ENCODE measurements around the gene ITPR2. TPM values are rescaled to one million over a fixed set of nuclear protein-coding genes. Genes with fewer than 3 reads are reported as not detected.

ITPR2 gene
- total and polyA plus RNA-seq, 2 of the 8 experiments (the other 6 are each of a cell fraction or from before 2014, with no cell fraction given): 4.1 to 48.3 TPM

- TF ChIP-seq SRF (IDR thresholded peaks at IDR 0.05; ENCODE audit: low read depth, low read length) (no peak), TCF12 (IDR thresholded peaks at IDR 0.05; ENCODE audit: low read depth, low read length) (peak; percentile 97), TAF7 (optimal IDR thresholded peaks at IDR 0.05; ENCODE audit: borderline replicate concordance, low read depth, low read length) (no peak), KDM1A (IDR thresholded peaks at IDR 0.05; ENCODE audit: borderline replicate concordance, low read length) (no peak), GTF2F1 (IDR thresholded peaks at IDR 0.05; ENCODE audit: borderline replicate concordance, low read depth, low read length) (no peak), MAFK (IDR thresholded peaks at IDR 0.05; ENCODE audit: low read depth, low read length) (0 out of 2 replicates have a peak, but pooled peaks have one; percentile 18), CHD7 (IDR thresholded peaks at IDR 0.05; ENCODE audit: insufficient replicate concordance, low read length) (no peak), ATF3 (IDR thresholded peaks at IDR 0.05; ENCODE audit: insufficient read depth, low read depth, low read length) (no peak), MAX (IDR thresholded peaks at IDR 0.05) (no peak), HDAC2 (IDR thresholded peaks at IDR 0.05; ENCODE audit: borderline replicate concordance in 1 of 2, low read depth in 2 of 2, low read length in 2 of 2) (no peak), POLR2AphosphoS5 (IDR thresholded peaks at IDR 0.05; ENCODE audit: low read depth, low read length) (peak; percentile 38; the same call in 1 of the 2 replicates)
Observed at GRCh38 chr12:26510354-26510674, 322.7 kb downstream of the ITPR2 start (continued).
